ENCODE results near the gene SSBP4. TPM values are rescaled to one million over a fixed set of nuclear protein-coding genes. Genes with fewer than 3 reads are reported as not detected.

SSBP4 gene
- total RNA-seq, 1 donor from 2014 or later, result 24.8 TPM

Other genes with a start within 250 kb of the SSBP4 start
- 4.3 TPM for gene IFI30, start 245.6 kb upstream of the SSBP4 start, total RNA-seq (ENCODE audit: insufficient read depth, low replicate concordance)
- gene MPV17L2, start 226.2 kb upstream of the SSBP4 start, total RNA-seq (ENCODE audit: insufficient read depth, low replicate concordance), result 9.4 TPM
- not detected for gene RAB3A, start 215.4 kb upstream of the SSBP4 start, total RNA-seq (ENCODE audit: insufficient read depth, low replicate concordance)
- gene PDE4C, start 193.0 kb upstream of the SSBP4 start, total RNA-seq (ENCODE audit: insufficient read depth, low replicate concordance), result 9.9 TPM
- 2.4 TPM for gene IQCN, start 144.9 kb upstream of the SSBP4 start, total RNA-seq (ENCODE audit: insufficient read depth, low replicate concordance)
- gene JUND, start 137.8 kb upstream of the SSBP4 start, total RNA-seq (ENCODE audit: insufficient read depth, low replicate concordance), result 272 TPM
- 37.6 TPM for gene LSM4, start 96.3 kb upstream of the SSBP4 start, total RNA-seq (ENCODE audit: insufficient read depth, low replicate concordance)
- 11.8 TPM for gene PGPEP1, start 78.8 kb upstream of the SSBP4 start, total RNA-seq (ENCODE audit: insufficient read depth, low replicate concordance)
- gene GDF15, start 33.2 kb upstream of the SSBP4 start, total RNA-seq (ENCODE audit: insufficient read depth, low replicate concordance), result not detected
- 2.9 TPM for gene LRRC25, start 21.8 kb upstream of the SSBP4 start, total RNA-seq (ENCODE audit: insufficient read depth, low replicate concordance)
- gene ISYNA1, start 18.7 kb downstream of the SSBP4 start, total RNA-seq (ENCODE audit: insufficient read depth, low replicate concordance), result 20.5 TPM
- gene ELL, start 102.7 kb downstream of the SSBP4 start, total RNA-seq (ENCODE audit: insufficient read depth, low replicate concordance), result 22.6 TPM
- gene FKBP8, start 124.2 kb downstream of the SSBP4 start, total RNA-seq (ENCODE audit: insufficient read depth, low replicate concordance), result 149 TPM
- gene KXD1, start 138.5 kb downstream of the SSBP4 start, total RNA-seq (ENCODE audit: insufficient read depth, low replicate concordance), result 62.4 TPM
- gene UBA52, start 152.5 kb downstream of the SSBP4 start, total RNA-seq (ENCODE audit: insufficient read depth, low replicate concordance), result 513 TPM
- gene REX1BD, start 169.4 kb downstream of the SSBP4 start, total RNA-seq (ENCODE audit: insufficient read depth, low replicate concordance), result 20.7 TPM
- 10.1 TPM for gene CRLF1, start 187.4 kb downstream of the SSBP4 start, total RNA-seq (ENCODE audit: insufficient read depth, low replicate concordance)
- gene TMEM59L, start 193.5 kb downstream of the SSBP4 start, total RNA-seq (ENCODE audit: insufficient read depth, low replicate concordance), result 6.3 TPM
- 4.6 TPM for gene KLHL26, start 217.6 kb downstream of the SSBP4 start, total RNA-seq (ENCODE audit: insufficient read depth, low replicate concordance)

All from umbilical cord (tissue), 1 donor.